ENCODE results near the gene LPP.

- no peak for TF ChIP-seq REST (IDR thresholded peaks at IDR 0.05; ENCODE audit: insufficient read depth in 1 of 2, low read depth in 2 of 2, low read length in 2 of 2)
- TF ChIP-seq TAF1 (IDR thresholded peaks at IDR 0.05; ENCODE audit: borderline replicate concordance, insufficient read depth, low read length): no peak
- TF ChIP-seq POLR2AphosphoS5 (IDR thresholded peaks at IDR 0.05; ENCODE audit: low read depth, low read length): no peak
These were observed 342.4 kb downstream of the LPP start for GRCh38 chr3:188496390-188496789.
